Immature natural killer cell (primary cell): Measurements from ENCODE around the gene GJB6. TPM values are rescaled to one million over a fixed set of nuclear protein-coding genes. Genes with fewer than 3 reads are reported as not detected.

Experiments used
- polyA plus RNA-seq, 3 donors: library from polyadenylated mRNA; unstranded; fragments of 300-500 nt; fragmentation: Illumina TruSeq; gene quantifications; one replicate each; pipeline ENCODE4 v1.2.3, GENCODE V29; 2021

GJB6 gene
- polyA plus RNA-seq, 3 donors from 2014 or later, result not detected

Other genes starting within 250 kb of the GJB6 start
- gene GJA3, start 71.3 kb downstream of the GJB6 start, polyA plus RNA-seq, result not detected
- not detected for gene GJB2, start 39.4 kb downstream of the GJB6 start, polyA plus RNA-seq